Kidney (tissue), 11 donors: Measurements from ENCODE around the gene CELA3A. TPM values are rescaled to one million over a fixed set of nuclear protein-coding genes. Genes with fewer than 3 reads are reported as not detected.
"Not testable (repeated sequence)": the region's sequence is repeated elsewhere in the genome, so short reads cannot be mapped to it uniquely, and the experiment has no call there.

Experiments
- DNase-seq, 5 donors: peaks; one replicate each; pipeline ENCODE4 v3.0.0-alpha.2; 2013 to 2020
- FAIRE-seq: peaks from 2 replicates; lab custom pipeline; 2012; peaks lifted over from hg19 to GRCh38; lab: Jason Lieb, UNC
- H3K27ac ChIP-seq, 2 donors: one replicate each; pipeline ENCODE4 v1.7.0; 2013; ENCODE audit warnings: low read depth in 2 of 2, low read length in 2 of 2, inconsistent platforms in 1 of 2
- H3K27me3 ChIP-seq: one replicate; pipeline ENCODE4 v1.7.1; 2013; ENCODE audit warnings: low read length, inconsistent platforms; ENCODE audit not compliant: control insufficient read depth, insufficient read depth
- H3K36me3 ChIP-seq, 3 donors: one replicate each; pipeline versions ENCODE4 v1.7.0 to v1.7.1; 2013; ENCODE audit warnings: low read length in 3 of 3, control low read depth in 1 of 3, inconsistent platforms in 1 of 3; ENCODE audit not compliant: insufficient read depth in 3 of 3, control insufficient read depth in 2 of 3
- H3K4me1 ChIP-seq, 3 donors: one replicate each; pipeline versions ENCODE4 v1.7.0 to v1.7.1; 2013; ENCODE audit warnings: low read length in 3 of 3, inconsistent platforms in 1 of 3, low read depth in 1 of 3; ENCODE audit not compliant: control insufficient read depth in 2 of 3, insufficient read depth in 2 of 3
- H3K4me3 ChIP-seq, 3 donors: one replicate each; pipeline versions ENCODE4 v1.7.0 to v1.8.1; 2013; ENCODE audit warnings: low read length in 3 of 3, control low read depth in 1 of 3, inconsistent platforms in 1 of 3
- H3K9ac ChIP-seq, 3 donors: one replicate each; pipeline versions ENCODE4 v1.7.0 to v1.7.1; 2013; ENCODE audit warnings: low read length in 3 of 3, control low read depth in 1 of 3, inconsistent platforms in 1 of 3
- H3K9me3 ChIP-seq, 3 donors: one replicate each; pipeline versions ENCODE4 v1.7.0 to v1.7.1; 2013; ENCODE audit warnings: low read length in 3 of 3, control low read depth in 1 of 3, inconsistent platforms in 1 of 3; ENCODE audit not compliant: control insufficient read depth in 2 of 3, insufficient read depth in 1 of 3
- intact Hi-C: fragments of 100-400 bp; cut with DNase I; formaldehyde crosslinking; loops from one replicate; pipeline ENCODE4 v1.11.1; 2022
- polyA plus RNA-seq: library from polyadenylated mRNA; stranded (reverse); fragments of 350-450 nt; fragmentation: Illumina TruSeq; extraction: RNeasy Lipid Tissue Mini Kit (QIAGEN cat#74804); gene quantifications from one replicate; pipeline ENCODE4 v1.2.3, GENCODE V29; 2014; ENCODE audit warnings: low read depth, low replicate concordance; ENCODE audit not compliant: insufficient read depth
- total RNA-seq: library from RNA; stranded (reverse); fragmentation: NEBNext Ultra II Directional; extraction: Animal tissue kit (Norgen Biotek cat#: 25700); gene quantifications from one replicate; pipeline ENCODE4 v1.2.1, GENCODE V29; 2021
- donor health status: control.
- donor health status: control.
- donor health status: DM: yes; HTN: yes; CAD: no.
- donor health status: Normal renal cell carcinoma (clear cell type).

Gene CELA3A
- total and polyA plus RNA-seq, 2 donors from 2014 or later = not detected

DNA sequence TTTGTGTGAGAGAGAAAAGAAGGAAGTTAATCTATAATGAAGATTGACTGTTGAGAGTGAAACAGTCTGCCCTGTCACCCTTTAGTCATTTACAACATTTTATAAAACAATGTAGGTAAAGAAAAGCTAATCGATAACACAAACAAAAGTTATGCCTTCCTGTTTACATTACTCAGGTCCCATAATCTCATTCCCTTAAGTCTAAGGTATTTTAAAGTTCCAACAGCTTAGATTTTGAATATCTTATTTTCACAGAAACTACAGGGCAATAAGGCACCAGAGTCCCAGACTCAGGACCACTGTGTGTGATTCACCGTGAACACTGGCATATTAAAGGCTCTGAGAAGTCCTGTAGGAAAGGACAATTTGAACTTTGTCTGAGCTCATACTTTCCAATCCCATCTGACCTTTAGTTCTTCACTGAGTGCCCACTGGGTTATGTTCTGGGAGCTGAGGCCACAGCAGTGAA lies 28.4 kb upstream of the CELA3A start:
- intact Hi-C loops, H3K9ac ChIP-seq, H3K27ac ChIP-seq, H3K4me1 ChIP-seq, H3K9me3 ChIP-seq, H3K36me3 ChIP-seq, H3K27me3 ChIP-seq, FAIRE-seq, H3K4me3 ChIP-seq, DNase-seq: not testable (repeated sequence)

- not testable (repeated sequence) for FAIRE-seq
These were observed 27.5 kb upstream of the CELA3A start for GRCh38 chr1:21973948-21974347.

GRCh38 chr1:21974699-21975098 lies 26.8 kb upstream of the CELA3A start:
- FAIRE-seq = not testable (repeated sequence)

More at GRCh38 chr1:21973948-21974347, 27.5 kb upstream of the CELA3A start:
- H3K27ac ChIP-seq, H3K9me3 ChIP-seq, intact Hi-C loops, H3K4me1 ChIP-seq, H3K36me3 ChIP-seq, H3K4me3 ChIP-seq, H3K9ac ChIP-seq, H3K27me3 ChIP-seq: not testable (repeated sequence)
- DNase-seq = peak in 1 of 5 donors; percentile 4

DNA sequence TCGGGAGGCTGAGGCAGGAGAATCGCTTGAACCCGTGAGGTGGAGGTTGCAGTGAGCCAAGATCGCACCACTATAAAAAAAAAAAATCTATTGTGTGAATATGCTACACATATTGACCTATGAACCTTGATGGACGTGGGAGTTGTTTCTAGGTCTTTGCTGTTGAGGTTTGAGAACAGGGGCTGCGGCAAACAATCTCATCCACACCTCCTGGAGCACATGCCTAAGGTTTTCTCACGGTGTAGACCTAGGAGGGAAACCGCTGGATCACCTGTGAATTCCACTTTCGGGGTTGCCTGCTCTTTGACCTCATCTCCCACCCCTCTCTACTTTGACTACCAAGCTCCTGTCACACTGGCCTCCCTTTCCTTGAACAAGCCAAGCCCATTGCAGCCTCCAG lies 26.2 kb upstream of the CELA3A start:
- H3K9me3 ChIP-seq, H3K36me3 ChIP-seq, H3K4me3 ChIP-seq, FAIRE-seq, intact Hi-C loops, H3K4me1 ChIP-seq, H3K9ac ChIP-seq, H3K27ac ChIP-seq, H3K27me3 ChIP-seq: not testable (repeated sequence)
- peak in 1 of 5 donors; percentile 10 for DNase-seq

More at GRCh38 chr1:21974699-21975098, 26.8 kb upstream of the CELA3A start:
- intact Hi-C loops, H3K9me3 ChIP-seq, H3K4me1 ChIP-seq, H3K27ac ChIP-seq, H3K27me3 ChIP-seq, H3K4me3 ChIP-seq, H3K9ac ChIP-seq, H3K36me3 ChIP-seq: not testable (repeated sequence)
- DNase-seq = peak in 1 of 5 donors; percentile 10

DNA sequence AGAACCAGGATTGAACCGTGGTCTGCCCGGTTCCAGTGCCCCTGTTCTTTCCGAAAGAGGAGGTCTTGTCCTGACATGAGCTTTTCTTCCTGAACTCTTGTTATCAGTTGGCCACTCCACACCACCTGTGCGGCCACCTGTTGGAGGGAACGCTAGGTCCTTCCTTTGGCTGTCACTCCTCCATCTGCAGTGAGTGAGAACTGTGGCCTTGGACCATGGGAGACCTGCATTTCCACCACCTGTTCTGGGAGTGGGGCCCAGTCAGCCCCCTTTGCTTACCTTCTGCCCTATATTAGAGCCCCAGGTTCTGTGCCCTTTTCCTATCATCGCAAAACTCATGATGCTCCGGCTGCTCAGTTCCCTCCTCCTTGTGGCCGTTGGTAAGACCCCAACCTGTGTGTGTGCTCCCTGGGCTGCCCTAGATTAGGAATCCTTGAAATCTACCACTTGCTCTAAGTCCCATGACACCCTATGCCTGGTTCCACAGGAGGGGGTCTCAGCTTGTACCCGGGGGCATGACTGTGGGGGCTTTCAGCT lies 24.7 kb upstream of the CELA3A start, which contains the start of gene CELA3B:
CELA3B (plus strand) TSS at position 320 of the 537 bp plus-strand sequence; CDS start at position 338, 18 bp downstream.
- not testable (repeated sequence) for FAIRE-seq

GRCh38 chr1:21978209-21978608 lies 23.2 kb upstream of the CELA3A start:
- H3K27me3 ChIP-seq, H3K9me3 ChIP-seq, H3K9ac ChIP-seq, intact Hi-C loops, H3K36me3 ChIP-seq, H3K27ac ChIP-seq, H3K4me3 ChIP-seq, FAIRE-seq, H3K4me1 ChIP-seq: not testable (repeated sequence)
- peak in 1 of 5 donors; percentile 37 for DNase-seq

More for the DNA sequence above, 24.7 kb upstream of the CELA3A start, which contains the start of gene CELA3B:
- peak in 1 of 5 donors; percentile 33 for DNase-seq
- H3K4me1 ChIP-seq, intact Hi-C loops, H3K27ac ChIP-seq, H3K36me3 ChIP-seq, H3K27me3 ChIP-seq, H3K4me3 ChIP-seq, H3K9ac ChIP-seq, H3K9me3 ChIP-seq: not testable (repeated sequence)

- H3K27me3 ChIP-seq, H3K9me3 ChIP-seq, H3K36me3 ChIP-seq, FAIRE-seq, H3K9ac ChIP-seq, H3K4me3 ChIP-seq, H3K4me1 ChIP-seq, intact Hi-C loops, H3K27ac ChIP-seq: not testable (repeated sequence)
- peak in 1 of 5 donors; percentile 37 for DNase-seq
These were observed 20.8 kb upstream of the CELA3A start for GRCh38 chr1:21980515-21981220.

- FAIRE-seq = not testable (repeated sequence)
These were observed 20.2 kb upstream of the CELA3A start for GRCh38 chr1:21981253-21981652.

More at GRCh38 chr1:21981253-21981652, 20.2 kb upstream of the CELA3A start:
- H3K9ac ChIP-seq, intact Hi-C loops, H3K36me3 ChIP-seq, H3K9me3 ChIP-seq, H3K4me1 ChIP-seq, H3K4me3 ChIP-seq, H3K27me3 ChIP-seq, H3K27ac ChIP-seq: not testable (repeated sequence)
- peak in 1 of 5 donors; percentile 29 for DNase-seq
